Endothelial cell of umbilical vein (primary cell): ENCODE measurements around the gene CHCHD3.

Experiments
- CTCF ChIP-seq, 2 donors: IDR thresholded peaks; 1 replicate in 1 of 2; 2 replicates in 1 of 2; pipeline ENCODE4 v1.5.1; 2011; ENCODE audit warnings: low read length in 2 of 2, mild to moderate bottlenecking in 2 of 2, moderate library complexity in 2 of 2, control low read depth in 1 of 2, inconsistent platforms in 1 of 2, low read depth in 1 of 2; ENCODE audit not compliant: insufficient read depth in 1 of 2; ENCODE audit errors: extremely low read depth in 1 of 2
- JUN ChIP-seq: IDR thresholded peaks from 2 replicates; pipeline ENCODE4 v1.6.1; 2011; ENCODE audit warnings: borderline replicate concordance, low read depth; ENCODE audit not compliant: insufficient read length, insufficient read depth
- MAX ChIP-seq: IDR thresholded peaks from 2 replicates; pipeline ENCODE4 v1.6.1; 2011; ENCODE audit not compliant: insufficient read depth, insufficient read length
- MYC ChIP-seq: IDR thresholded peaks from one replicate; pipeline ENCODE4 v1.6.1; 2011; ENCODE audit warnings: mild to moderate bottlenecking, low read depth, low read length
- POLR2A ChIP-seq: IDR thresholded peaks from 2 replicates; pipeline ENCODE4 v1.6.1; 2012; ENCODE audit warnings: low read depth, mild to moderate bottlenecking, control low read depth, low read length
- POLR2AphosphoS5 ChIP-seq: IDR thresholded peaks from 2 replicates; pipeline ENCODE4 v1.6.1; 2012; ENCODE audit warnings: low read depth, mild to moderate bottlenecking, control low read depth, low read length, moderate library complexity; ENCODE audit not compliant: insufficient read depth

- no peak for TF ChIP-seq CTCF (IDR thresholded peaks at IDR 0.05; ENCODE audit: extremely low read depth in 1 of 2, insufficient read depth in 1 of 2, low read depth in 1 of 2, low read length in 2 of 2)
- no peak for TF ChIP-seq POLR2A
- TF ChIP-seq POLR2AphosphoS5 = no peak
- TF ChIP-seq MAX = no peak
- no peak for TF ChIP-seq JUN
- TF ChIP-seq MYC = no peak
These were observed 226.0 kb downstream of the CHCHD3 start for GRCh38 chr7:132855901-132856300.
